ENCODE data around the gene GTPBP1. TPM values are rescaled to one million over a fixed set of nuclear protein-coding genes. Genes with fewer than 3 reads are reported as not detected.

Gene GTPBP1
- total and polyA plus RNA-seq, 2 of the 4 experiments (the other 2 are of a cell fraction) = 12.4 to 29.5 TPM

DNA sequence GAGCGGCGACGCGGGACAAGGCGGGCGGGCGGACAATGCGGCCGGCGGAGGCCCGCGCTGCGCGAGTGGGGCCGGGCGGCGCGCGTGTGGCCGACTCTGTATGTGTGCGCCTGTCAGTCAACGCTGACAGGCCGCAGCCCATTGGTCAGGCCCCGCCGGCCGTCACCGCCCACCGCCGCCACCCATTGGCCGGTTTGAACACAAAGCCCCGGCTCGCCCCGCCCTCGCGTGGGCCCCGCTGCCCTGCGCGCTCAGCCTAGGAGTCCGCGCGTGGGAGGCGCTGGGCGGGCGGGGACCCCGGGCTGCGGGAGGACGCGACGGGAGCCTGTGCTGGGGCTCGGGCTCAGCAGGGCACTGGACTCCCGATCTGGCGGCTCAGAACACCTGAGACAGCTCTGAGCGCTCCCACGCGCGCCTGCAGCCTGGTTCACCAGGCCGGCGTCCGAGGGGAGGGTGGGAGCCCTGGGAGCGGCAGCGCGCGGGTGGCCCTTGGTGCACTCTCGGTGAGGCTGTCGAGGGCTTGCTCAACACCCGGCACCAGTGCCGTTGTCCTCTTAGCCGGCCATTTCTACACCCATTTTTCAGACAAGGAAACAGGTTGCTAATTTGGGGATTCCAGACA lies 50.3 kb downstream of the GTPBP1 start, which contains the start of gene SUN2:
Gene SUN2 (minus strand): TSS at position 88 of the 622 bp plus-strand sequence. CDS start 3,370 bp downstream, outside the sequence.
- dilution Hi-C loops (cut with HindIII; ENCODE audit: low sequenced_read_pairs, unreplicated experiment) = no loop called here
- H3K4ac ChIP-seq (ENCODE audit: low read depth, low read length) = peak within 1 kb of the TSS; percentile 93
- POLR2A ChIA-PET (ENCODE audit: unreplicated experiment) = no interaction called here

More for the DNA sequence above, 50.3 kb downstream of the GTPBP1 start, which contains the start of gene SUN2:
- H3K9ac ChIP-seq (ENCODE audit: low read depth, low read length) = peak within 1 kb of the TSS; percentile 85
- H3K14ac ChIP-seq (replicated peaks; ENCODE audit: low read depth, low read length) = peak within 1 kb of the TSS; percentile 87
- H2AK9ac ChIP-seq (replicated peaks; ENCODE audit: low read depth, low read length, poor library complexity) = peak within 1 kb of the TSS; percentile 98
- DNase-seq (peak; percentile 77), ATAC-seq (ENCODE audit: low read depth) (peak; percentile 92)
- peak within 1 kb of the TSS; percentile 94 for H3K27ac ChIP-seq (ENCODE audit: insufficient read depth, low read length)
- H2BK20ac ChIP-seq (ENCODE audit: low read depth, low read length) = no peak within 1 kb of the TSS
- H4K8ac ChIP-seq (ENCODE audit: low read depth in 2 of 2, low read length in 2 of 2) = peak within 1 kb of the TSS; percentile 95 to 98
- peaks cover 17 to 55% of the 10 kb centered on the region in 2 experiments for H3K79me1 ChIP-seq (ENCODE audit: low read depth in 1 of 2, low read length in 2 of 2)
- peak within 1 kb of the TSS; percentile 92 for H2AK5ac ChIP-seq (ENCODE audit: low read depth, low read length)
- H3K18ac ChIP-seq (ENCODE audit: low read depth, low read length) = peak within 1 kb of the TSS; percentile 22
- H3K4me3 ChIP-seq (ENCODE audit: insufficient read depth, low read depth, low read length) = peak within 1 kb of the TSS; percentile 52
- CTCF ChIA-PET = interaction anchor here (0.6 to 1.1 kb wide), 2 partner anchors 10 to 12 kb away, joined by 3 to 4 read pairs; no protein-coding TSS in a partner anchor
- peak within 1 kb of the TSS; percentile 87 for H4K5ac ChIP-seq (ENCODE audit: low read depth, low read length)
- WGBS, 2 experiments (ENCODE audit: extremely low coverage in 2 of 2, insufficient read length in 1 of 2) = 0% methylated on average over 29 of the region's 68 CpGs; no CpG with 5 or more reads in 1 of the 2 experiments
- peak within 1 kb of the TSS; percentile 98 for H2AFZ ChIP-seq (replicated peaks; ENCODE audit: low read length, poor library complexity)
- in situ Hi-C loops (cut with MboI; ENCODE audit: low sequenced_read_pairs) (no loop called here), intact Hi-C loops (cut with micrococcal nuclease) (no loop called here)
- H2BK5ac ChIP-seq (ENCODE audit: low read depth, low read length, poor library complexity, severe bottlenecking) = peak within 1 kb of the TSS; percentile 85
- no peaks in the 10 kb centered on the region for H3K27me3 ChIP-seq (ENCODE audit: control insufficient read depth, insufficient read depth, low read length)
- no peaks in the 10 kb centered on the region for H3K9me3 ChIP-seq (ENCODE audit: control insufficient read depth, insufficient read depth, low read length)
- H3K4me1 ChIP-seq (ENCODE audit: control insufficient read depth, insufficient read depth, low read length) = peaks cover 9% of the 10 kb centered on the region
- H2BK120ac ChIP-seq (ENCODE audit: low read depth, low read length) = peak within 1 kb of the TSS; percentile 42; the same call in 1 of the 2 replicates
- peak within 1 kb of the TSS; percentile 97 for H4K91ac ChIP-seq (ENCODE audit: insufficient read depth, low read depth, low read length)
- H3K23ac ChIP-seq (ENCODE audit: low read depth, low read length) = peak within 1 kb of the TSS; percentile 89
- no TSS peak for BruUV-seq (replicated peaks)
- H3K9me1 ChIP-seq (ENCODE audit: insufficient read depth, low read length) = peaks cover 14% of the 10 kb centered on the region
- no peak within 1 kb of the TSS; the same call in 1 of the 3 replicates for H2BK15ac ChIP-seq (ENCODE audit: low read depth, low read length)
- peak within 1 kb of the TSS; percentile 69 for H3K56ac ChIP-seq (ENCODE audit: extremely low read depth, insufficient read depth, low read length)
- no peak for TF ChIP-seq RCOR1 (IDR thresholded peaks at IDR 0.05; ENCODE audit: insufficient replicate concordance, low read length)
- peak; percentile 60 for TF ChIP-seq CEBPB (IDR thresholded peaks at IDR 0.05; ENCODE audit: low read depth, low read length)
- no peak for TF ChIP-seq SMC3 (IDR thresholded peaks at IDR 0.05; ENCODE audit: low read depth, low read length)
- no peak for TF ChIP-seq MAZ (IDR thresholded peaks at IDR 0.05; ENCODE audit: borderline replicate concordance, low read depth, low read length)
- 0 out of 2 replicates have a peak, but pooled peaks have one; percentile 63 for TF ChIP-seq POLR2A (IDR thresholded peaks at IDR 0.05; ENCODE audit: low read depth, low read length)
- TF ChIP-seq MXI1 (IDR thresholded peaks at IDR 0.05; ENCODE audit: borderline replicate concordance, low read depth, low read length) = no peak
- TF ChIP-seq RFX5 (IDR thresholded peaks at IDR 0.05; ENCODE audit: low read depth, low read length) = no peak
- TF ChIP-seq, protein P1, sequence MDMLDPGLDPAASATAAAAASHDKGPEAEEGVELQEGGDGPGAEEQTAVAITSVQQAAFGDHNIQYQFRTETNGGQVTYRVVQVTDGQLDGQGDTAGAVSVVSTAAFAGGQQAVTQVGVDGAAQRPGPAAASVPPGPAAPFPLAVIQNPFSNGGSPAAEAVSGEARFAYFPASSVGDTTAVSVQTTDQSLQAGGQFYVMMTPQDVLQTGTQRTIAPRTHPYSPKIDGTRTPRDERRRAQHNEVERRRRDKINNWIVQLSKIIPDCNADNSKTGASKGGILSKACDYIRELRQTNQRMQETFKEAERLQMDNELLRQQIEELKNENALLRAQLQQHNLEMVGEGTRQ (IDR thresholded peaks at IDR 0.05; ENCODE audit: low read depth, low read length) = 0 out of 2 replicates have a peak, but pooled peaks have one; percentile 9
- TF ChIP-seq BHLHE40 (IDR thresholded peaks at IDR 0.05; ENCODE audit: low read depth, low read length) = no peak
- TF ChIP-seq RAD21 (IDR thresholded peaks at IDR 0.05; ENCODE audit: low read length) = no peak
- TF ChIP-seq CHD1 (IDR thresholded peaks at IDR 0.05; ENCODE audit: low read depth, low read length) = no peak
- no peak for TF ChIP-seq CTCF (conservative IDR thresholded peaks at IDR 0.05; ENCODE audit: low read depth, low read length)
- TF ChIP-seq, protein P2, sequence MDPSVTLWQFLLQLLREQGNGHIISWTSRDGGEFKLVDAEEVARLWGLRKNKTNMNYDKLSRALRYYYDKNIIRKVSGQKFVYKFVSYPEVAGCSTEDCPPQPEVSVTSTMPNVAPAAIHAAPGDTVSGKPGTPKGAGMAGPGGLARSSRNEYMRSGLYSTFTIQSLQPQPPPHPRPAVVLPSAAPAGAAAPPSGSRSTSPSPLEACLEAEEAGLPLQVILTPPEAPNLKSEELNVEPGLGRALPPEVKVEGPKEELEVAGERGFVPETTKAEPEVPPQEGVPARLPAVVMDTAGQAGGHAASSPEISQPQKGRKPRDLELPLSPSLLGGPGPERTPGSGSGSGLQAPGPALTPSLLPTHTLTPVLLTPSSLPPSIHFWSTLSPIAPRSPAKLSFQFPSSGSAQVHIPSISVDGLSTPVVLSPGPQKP (IDR thresholded peaks at IDR 0.05; ENCODE audit: borderline replicate concordance, low read depth, low read length) = no peak
- TF ChIP-seq MAFK (IDR thresholded peaks at IDR 0.05; ENCODE audit: low read depth, low read length) = no peak
- TF ChIP-seq FOS (IDR thresholded peaks at IDR 0.05; ENCODE audit: low read depth, low read length) = no peak
- H3K36me3 ChIP-seq (ENCODE audit: control insufficient read depth, insufficient read depth, low read length) = peaks cover 14% of the 10 kb centered on the region
- H4K20me1 ChIP-seq (ENCODE audit: insufficient read depth, low read length) = peaks cover 4% of the 10 kb centered on the region; the same call in 1 of the 2 replicates
- peak within 1 kb of the TSS; percentile 95 for H3K4me2 ChIP-seq (ENCODE audit: low read depth, low read length)

All from IMR-90 (cell line).